Measurements from ENCODE around the gene RECQL5. TPM values are rescaled to one million over a fixed set of nuclear protein-coding genes. Genes with fewer than 3 reads are reported as not detected.

Gene RECQL5
- polyA plus RNA-seq, 1 donor (not counting 4 experiments of a cell fraction or from before 2014, with no cell fraction given), result 11.9 TPM

DNA sequence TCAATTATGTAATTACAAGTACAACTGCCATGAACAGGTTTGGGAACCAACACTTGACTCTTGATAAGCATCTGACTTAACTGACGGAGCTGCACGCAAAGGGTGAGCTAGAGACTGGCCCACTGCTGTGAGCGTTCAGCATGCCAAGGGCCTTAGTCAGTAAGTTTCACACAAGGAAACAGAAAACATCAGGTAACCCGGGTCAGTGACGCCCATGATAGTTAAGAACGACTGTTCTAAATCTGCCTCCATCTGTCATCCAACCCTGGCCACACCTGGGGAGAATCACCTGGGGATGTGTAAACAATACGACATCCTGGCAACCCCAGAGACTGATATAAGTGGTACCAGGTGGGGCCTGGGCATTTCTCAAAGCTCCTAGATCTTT, 21.5 kb downstream of the RECQL5 start:
- H3K9me1 ChIP-seq (ENCODE audit: control insufficient read depth, extremely low read depth, insufficient read depth, low read length), result peaks cover 2% of the 10 kb centered on the region
- peak overlapping the region in 1 of 3 experiments; percentile 25 for H3K4me3 ChIP-seq (ENCODE audit: control insufficient read depth in 2 of 3, extremely low read depth in 1 of 3, insufficient read depth in 2 of 3, low read depth in 1 of 3, low read length in 3 of 3)
- DNase-seq (ENCODE audit: low read depth, low spot score), result peak; percentile 92
- peaks cover 45% of the 10 kb centered on the region for H3K4me1 ChIP-seq (ENCODE audit: control insufficient read depth, extremely low read depth, insufficient read depth, low read length)
- peak overlapping the region; percentile 99 for H3K27ac ChIP-seq (ENCODE audit: control insufficient read depth, insufficient read depth, low read length)
- dilution Hi-C loops (cut with MboI; ENCODE audit: extremely low pct_ligation_motif_present, low sequenced_read_pairs), result no loop called here
- FAIRE-seq, result peak; percentile 99
- H3K9me3 ChIP-seq (ENCODE audit: control insufficient read depth, low read depth, low read length), result no peaks in the 10 kb centered on the region
- H4K20me1 ChIP-seq (ENCODE audit: control insufficient read depth, extremely low read depth, insufficient read depth, low read length), result no peaks in the 10 kb centered on the region
- no peak for TF ChIP-seq EZH2 (IDR thresholded peaks at IDR 0.05; ENCODE audit: low read length)
- TF ChIP-seq, protein P1, sequence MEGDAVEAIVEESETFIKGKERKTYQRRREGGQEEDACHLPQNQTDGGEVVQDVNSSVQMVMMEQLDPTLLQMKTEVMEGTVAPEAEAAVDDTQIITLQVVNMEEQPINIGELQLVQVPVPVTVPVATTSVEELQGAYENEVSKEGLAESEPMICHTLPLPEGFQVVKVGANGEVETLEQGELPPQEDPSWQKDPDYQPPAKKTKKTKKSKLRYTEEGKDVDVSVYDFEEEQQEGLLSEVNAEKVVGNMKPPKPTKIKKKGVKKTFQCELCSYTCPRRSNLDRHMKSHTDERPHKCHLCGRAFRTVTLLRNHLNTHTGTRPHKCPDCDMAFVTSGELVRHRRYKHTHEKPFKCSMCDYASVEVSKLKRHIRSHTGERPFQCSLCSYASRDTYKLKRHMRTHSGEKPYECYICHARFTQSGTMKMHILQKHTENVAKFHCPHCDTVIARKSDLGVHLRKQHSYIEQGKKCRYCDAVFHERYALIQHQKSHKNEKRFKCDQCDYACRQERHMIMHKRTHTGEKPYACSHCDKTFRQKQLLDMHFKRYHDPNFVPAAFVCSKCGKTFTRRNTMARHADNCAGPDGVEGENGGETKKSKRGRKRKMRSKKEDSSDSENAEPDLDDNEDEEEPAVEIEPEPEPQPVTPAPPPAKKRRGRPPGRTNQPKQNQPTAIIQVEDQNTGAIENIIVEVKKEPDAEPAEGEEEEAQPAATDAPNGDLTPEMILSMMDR (optimal IDR thresholded peaks at IDR 0.05 in 1 of 3, IDR thresholded peaks at IDR 0.05 in 1 of 3, conservative IDR thresholded peaks at IDR 0.05 in 1 of 3; ENCODE audit: extremely low read depth in 1 of 3, insufficient read depth in 2 of 3, low read length in 3 of 3), result no peak
- peaks cover 8 to 21% of the 10 kb centered on the region in 2 experiments for H3K36me3 ChIP-seq (ENCODE audit: control insufficient read depth in 2 of 2, extremely low read depth in 1 of 2, insufficient read depth in 2 of 2, low read length in 2 of 2)
- H3K79me2 ChIP-seq (ENCODE audit: control insufficient read depth, insufficient read depth, low read length), result no peaks in the 10 kb centered on the region
- no peaks in the 10 kb centered on the region for H3K27me3 ChIP-seq (ENCODE audit: control insufficient read depth, extremely low read depth, insufficient read depth, low read length)
- H3K4me2 ChIP-seq (ENCODE audit: control insufficient read depth, extremely low read depth, insufficient read depth, low read depth, low read length), result peak overlapping the region; percentile 82
- peak overlapping the region; percentile 85 for H3K9ac ChIP-seq (ENCODE audit: control insufficient read depth, extremely low read depth, insufficient read depth, low read length)
- no peak overlapping the region for H2AFZ ChIP-seq (ENCODE audit: control insufficient read depth, low read length)

DNA sequence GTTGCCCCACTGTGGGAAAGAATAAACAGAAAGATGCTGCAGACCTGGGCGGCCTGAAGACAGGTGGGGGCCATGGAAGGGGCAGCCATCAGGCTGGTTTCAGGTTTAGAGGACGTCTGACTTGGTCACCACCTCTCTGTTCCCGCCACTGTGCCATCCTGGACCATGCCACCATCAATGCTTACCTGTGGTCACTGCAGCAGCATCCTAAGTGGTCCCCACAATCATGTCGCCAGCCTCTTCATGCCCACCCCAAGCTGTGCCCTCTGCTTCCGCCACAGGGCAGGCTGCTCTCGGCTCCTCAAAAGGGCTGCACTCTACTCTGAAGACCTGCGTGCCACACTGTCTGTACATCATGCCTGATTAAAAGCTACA, 23.3 kb downstream of the RECQL5 start:
- peaks cover 51% of the 10 kb centered on the region for H3K4me1 ChIP-seq (ENCODE audit: control insufficient read depth, extremely low read depth, insufficient read depth, low read length)
- no peak for FAIRE-seq
- dilution Hi-C loops (cut with MboI; ENCODE audit: extremely low pct_ligation_motif_present, low sequenced_read_pairs), result no loop called here

More for the DNA sequence above, 23.3 kb downstream of the RECQL5 start:
- TF ChIP-seq, protein P1 (optimal IDR thresholded peaks at IDR 0.05 in 1 of 3, IDR thresholded peaks at IDR 0.05 in 1 of 3, conservative IDR thresholded peaks at IDR 0.05 in 1 of 3; ENCODE audit: extremely low read depth in 1 of 3, insufficient read depth in 2 of 3, low read length in 3 of 3), result no peak
- no peak for TF ChIP-seq EZH2 (IDR thresholded peaks at IDR 0.05; ENCODE audit: low read length)
- Histone ChIP-seq H3K9me1 (ENCODE audit: control insufficient read depth, extremely low read depth, insufficient read depth, low read length) (peaks cover 2% of the 10 kb centered on the region), H4K20me1 (ENCODE audit: control insufficient read depth, extremely low read depth, insufficient read depth, low read length) (no peaks in the 10 kb centered on the region), H3K27me3 (ENCODE audit: control insufficient read depth, extremely low read depth, insufficient read depth, low read length) (no peaks in the 10 kb centered on the region), H3K9ac (ENCODE audit: control insufficient read depth, extremely low read depth, insufficient read depth, low read length) (peak overlapping the region; percentile 26), H2AFZ (ENCODE audit: control insufficient read depth, low read length) (no peak overlapping the region), H3K9me3 (ENCODE audit: control insufficient read depth, low read depth, low read length) (no peaks in the 10 kb centered on the region), H3K36me3 (ENCODE audit: control insufficient read depth in 2 of 2, extremely low read depth in 1 of 2, insufficient read depth in 2 of 2, low read length in 2 of 2) (peaks cover 7 to 9% of the 10 kb centered on the region in 2 experiments), H3K4me3 (ENCODE audit: control insufficient read depth in 2 of 3, extremely low read depth in 1 of 3, insufficient read depth in 2 of 3, low read depth in 1 of 3, low read length in 3 of 3) (no peak overlapping the region), H3K4me2 (ENCODE audit: control insufficient read depth, extremely low read depth, insufficient read depth, low read depth, low read length) (no peak overlapping the region), H3K79me2 (ENCODE audit: control insufficient read depth, insufficient read depth, low read length) (no peaks in the 10 kb centered on the region), H3K27ac (ENCODE audit: control insufficient read depth, insufficient read depth, low read length) (peak overlapping the region; percentile 47)
- DNase-seq (ENCODE audit: low read depth, low spot score), result no peak
